Activated T-cell treated with anti-CD3 and anti-CD28 coated beads, Interleukin-2, amount 50 U/mL, for 24 hours (primary cell): ENCODE measurements around the gene RAB30.
A peak's percentile ranks its signal among the peaks of the same experiment; 100 is the strongest.

Source experiments
- DNase-seq: peaks from one replicate; pipeline ENCODE4 v3.0.0-alpha.2; 2020
- H3K27ac Mint-ChIP-seq: 2 replicates; pipeline ENCODE4 v1.8.0; 2020; ENCODE audit warnings: mild to moderate bottlenecking, mixed read lengths
- H3K27me3 Mint-ChIP-seq: 2 replicates; pipeline ENCODE4 v1.8.0; 2020; ENCODE audit warnings: mixed read lengths
- H3K36me3 Mint-ChIP-seq: 2 replicates; pipeline ENCODE4 v1.8.0; 2020; ENCODE audit warnings: low read depth, mixed read lengths
- H3K4me1 Mint-ChIP-seq: 2 replicates; pipeline ENCODE4 v1.8.0; 2020; ENCODE audit warnings: low read depth, mixed read lengths
- H3K4me3 Mint-ChIP-seq: 2 replicates; pipeline ENCODE4 v1.8.0; 2020; ENCODE audit warnings: mild to moderate bottlenecking, moderate library complexity, mixed read lengths
- H3K9me3 Mint-ChIP-seq: 2 replicates; pipeline ENCODE4 v1.8.0; 2020; ENCODE audit warnings: mixed read lengths

The RAB30 gene

DNA sequence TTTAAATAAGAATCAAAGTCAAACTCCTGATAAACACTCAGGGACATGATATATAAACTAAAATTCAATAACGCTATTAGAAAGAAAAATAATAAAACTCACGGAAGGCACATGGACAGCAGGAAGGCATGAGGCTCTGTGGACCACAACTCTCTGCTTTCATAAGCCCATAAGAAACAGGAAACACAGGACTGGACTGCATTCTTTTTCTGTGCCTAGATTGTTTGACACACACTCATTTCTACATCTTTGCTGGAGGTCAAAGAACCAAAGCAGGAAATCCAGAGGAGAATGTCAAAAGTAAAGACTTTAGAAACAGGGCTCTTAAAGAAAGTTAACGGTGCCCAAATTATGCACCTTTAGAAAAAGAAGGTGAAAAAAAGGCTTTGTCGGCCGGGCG lies 71.3 kb downstream of the RAB30 start:
- Mint-ChIP-seq H3K27ac (no peak overlapping the region), H3K9me3 (no peaks in the 10 kb centered on the region), H3K4me1 (peaks cover 84% of the 10 kb centered on the region), H3K4me3 (no peak overlapping the region), H3K36me3 (peaks cover 10% of the 10 kb centered on the region), H3K27me3 (no peaks in the 10 kb centered on the region)
- DNase-seq = no peak

DNA sequence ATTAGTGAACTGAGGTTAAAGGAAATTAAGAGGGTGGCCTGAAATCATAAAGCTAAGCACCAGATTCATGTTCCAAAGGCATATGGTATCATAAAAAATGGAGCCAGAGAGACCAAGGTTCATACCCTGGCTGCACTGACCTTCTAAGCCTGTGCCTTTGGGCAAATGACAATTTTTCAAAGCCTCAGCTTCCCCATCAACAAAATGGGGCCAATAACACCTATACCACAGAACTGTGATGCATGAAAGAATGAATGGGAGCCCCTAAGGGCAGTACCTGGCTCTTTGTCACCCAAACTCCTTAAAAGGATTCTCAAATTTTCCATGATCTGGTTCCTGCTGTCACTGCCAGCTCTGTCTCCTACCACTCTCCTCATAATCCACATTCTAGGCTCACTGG lies 72.5 kb downstream of the RAB30 start:
- Mint-ChIP-seq H3K36me3 (peaks cover 16% of the 10 kb centered on the region), H3K9me3 (no peaks in the 10 kb centered on the region), H3K27me3 (no peaks in the 10 kb centered on the region), H3K4me3 (no peak overlapping the region), H3K4me1 (peaks cover 80% of the 10 kb centered on the region), H3K27ac (peak overlapping the region; percentile 23)
- DNase-seq = no peak

DNA sequence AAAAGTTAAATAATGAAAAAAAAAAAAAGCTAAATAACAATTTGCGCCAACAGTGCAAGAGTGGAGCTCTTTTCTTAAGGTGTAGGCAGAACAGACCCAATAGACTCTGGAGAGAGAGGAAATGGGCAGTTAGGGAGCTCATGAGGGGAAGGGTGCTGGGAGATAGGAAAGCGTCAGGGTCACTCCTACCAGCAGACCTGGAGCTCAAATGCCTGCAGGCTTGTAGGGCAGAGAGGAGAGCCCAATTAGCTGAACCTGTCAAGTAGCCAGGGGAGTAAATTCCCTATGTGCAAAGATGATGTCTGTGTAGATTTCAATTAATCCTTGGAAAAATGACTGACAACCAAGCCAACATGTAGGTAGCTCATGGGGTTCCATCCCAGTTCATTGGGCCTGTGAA lies 73.0 kb downstream of the RAB30 start:
- peak overlapping the region; percentile 39 for H3K27ac Mint-ChIP-seq

DNA sequence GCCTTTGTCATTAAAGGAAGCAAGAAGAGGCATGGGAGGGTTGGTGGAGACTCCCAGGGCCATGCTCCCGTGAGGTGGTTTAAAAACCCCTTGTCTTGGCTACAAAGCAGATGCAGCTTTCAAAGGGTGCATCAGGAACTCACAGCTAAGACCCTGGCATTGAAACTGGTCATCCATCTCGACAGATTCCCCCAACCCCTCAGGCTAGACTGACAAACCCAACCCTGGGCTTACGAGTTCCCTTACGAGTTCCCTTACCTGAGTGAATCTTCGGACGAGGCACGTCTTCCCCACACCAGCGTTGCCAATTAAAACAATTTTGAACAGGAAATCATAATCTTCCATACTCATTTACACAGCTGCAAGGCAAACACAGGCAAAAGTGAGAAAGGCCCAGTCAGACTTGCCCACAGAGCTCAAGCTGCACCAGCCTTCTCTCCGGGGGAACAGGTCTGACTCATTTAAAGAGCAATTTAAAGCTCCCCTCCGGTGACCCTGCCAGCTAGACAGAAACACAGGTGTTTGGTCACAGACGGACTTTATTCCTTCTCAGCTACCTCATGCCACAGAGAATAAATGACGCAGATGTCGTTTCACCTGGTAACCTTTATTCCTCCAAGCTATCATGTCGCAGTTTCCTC lies 74.6 kb downstream of the RAB30 start:
- Mint-ChIP-seq H3K4me1 (peaks cover 82% of the 10 kb centered on the region), H3K27ac (peak overlapping the region; percentile 92), H3K36me3 (peaks cover 32% of the 10 kb centered on the region), H3K4me3 (peak overlapping the region; percentile 25), H3K27me3 (no peaks in the 10 kb centered on the region), H3K9me3 (no peaks in the 10 kb centered on the region)
- no peak for DNase-seq

More for the DNA sequence above, 73.0 kb downstream of the RAB30 start:
- H3K9me3 Mint-ChIP-seq = no peaks in the 10 kb centered on the region
- H3K4me1 Mint-ChIP-seq = peaks cover 82% of the 10 kb centered on the region
- no peak overlapping the region for H3K4me3 Mint-ChIP-seq
- peaks cover 21% of the 10 kb centered on the region for H3K36me3 Mint-ChIP-seq
- DNase-seq = no peak
- no peaks in the 10 kb centered on the region for H3K27me3 Mint-ChIP-seq

GRCh38 chr11:82995754-82996398 lies 75.8 kb downstream of the RAB30 start:
- Mint-ChIP-seq H3K4me1 (peaks cover 73% of the 10 kb centered on the region), H3K36me3 (peaks cover 37% of the 10 kb centered on the region), H3K9me3 (no peaks in the 10 kb centered on the region), H3K27me3 (no peaks in the 10 kb centered on the region), H3K4me3 (peak overlapping the region; percentile 49), H3K27ac (peak overlapping the region; percentile 92)
- no peak for DNase-seq

DNA sequence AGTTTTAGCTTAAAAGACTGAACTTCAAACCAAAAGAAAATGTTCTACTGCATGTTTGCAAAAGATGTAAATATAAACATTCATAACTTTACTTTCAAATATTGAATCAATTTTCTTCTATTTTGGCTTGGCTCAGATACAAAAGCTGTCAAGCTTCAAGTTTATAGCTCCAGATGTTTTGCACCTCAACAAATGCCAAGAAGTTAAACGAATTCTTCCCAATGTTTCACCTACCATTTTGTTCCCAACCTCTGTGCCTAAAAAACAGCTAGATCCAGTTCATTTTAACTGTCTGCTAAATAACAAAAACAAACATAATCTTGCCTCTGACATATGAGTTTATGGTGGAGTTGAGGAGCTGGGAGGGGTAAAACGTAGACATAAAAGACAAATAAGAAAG lies 76.5 kb downstream of the RAB30 start:
- Mint-ChIP-seq H3K27ac (peak overlapping the region; percentile 92), H3K4me3 (peak overlapping the region; percentile 1), H3K36me3 (peaks cover 37% of the 10 kb centered on the region), H3K9me3 (no peaks in the 10 kb centered on the region), H3K4me1 (peaks cover 71% of the 10 kb centered on the region), H3K27me3 (no peaks in the 10 kb centered on the region)
- no peak for DNase-seq

DNA sequence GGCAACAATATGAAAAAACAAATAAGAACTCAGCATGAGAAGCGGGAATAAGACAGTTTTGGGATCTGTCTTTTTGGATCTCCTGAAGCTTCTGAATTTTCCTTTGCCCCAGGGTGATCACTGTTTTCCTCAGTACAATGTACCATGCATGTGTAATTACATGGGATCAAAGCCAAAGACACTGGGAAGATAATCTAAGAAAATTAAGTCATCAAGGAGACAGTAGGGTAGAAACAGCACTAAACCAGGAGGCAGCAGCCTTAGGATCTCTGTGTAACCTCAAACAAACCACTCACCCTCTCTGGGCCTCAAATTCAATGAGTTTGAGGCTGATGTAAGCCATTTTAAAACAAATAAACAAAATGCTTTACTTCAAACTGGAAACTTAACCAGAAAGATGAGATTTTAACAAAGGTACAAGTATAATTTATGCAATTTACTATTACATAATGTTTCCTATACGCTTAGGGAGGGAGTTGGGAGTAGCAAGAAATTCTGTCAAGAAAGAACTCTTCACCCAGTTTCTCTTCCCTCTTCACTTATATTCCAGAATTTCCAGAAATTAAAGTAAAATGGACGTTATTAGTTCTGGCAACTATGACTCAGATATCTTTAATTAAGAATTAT lies 77.0 kb downstream of the RAB30 start:
- Mint-ChIP-seq H3K27ac (no peak overlapping the region), H3K9me3 (no peaks in the 10 kb centered on the region), H3K36me3 (peaks cover 37% of the 10 kb centered on the region), H3K4me3 (no peak overlapping the region), H3K4me1 (peaks cover 71% of the 10 kb centered on the region), H3K27me3 (no peaks in the 10 kb centered on the region)
- DNase-seq = no peak

DNA sequence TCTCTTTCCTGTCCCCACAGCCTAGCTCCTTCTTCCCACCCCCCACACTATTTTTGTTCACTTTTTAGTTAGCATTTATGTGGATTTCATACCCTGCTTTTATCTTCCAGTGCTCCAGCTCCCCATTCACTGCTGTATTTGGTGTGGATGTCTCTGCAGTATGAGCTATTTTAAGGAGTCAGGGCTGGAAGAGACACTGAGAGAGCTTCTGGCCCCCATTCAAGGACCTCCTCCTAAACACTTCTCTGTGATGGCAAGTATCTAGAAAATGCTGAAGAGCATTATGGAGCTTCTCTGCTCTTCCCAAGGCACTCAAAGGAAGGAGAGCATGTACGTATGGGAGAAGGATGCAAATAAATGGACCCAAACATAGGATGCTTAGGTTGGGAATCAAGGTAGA lies 79.5 kb downstream of the RAB30 start:
- no peaks in the 10 kb centered on the region for H3K27me3 Mint-ChIP-seq
- no peaks in the 10 kb centered on the region for H3K9me3 Mint-ChIP-seq
- peaks cover 52% of the 10 kb centered on the region for H3K4me1 Mint-ChIP-seq
- no peak overlapping the region for H3K4me3 Mint-ChIP-seq
- no peak overlapping the region for H3K27ac Mint-ChIP-seq
- peaks cover 39% of the 10 kb centered on the region for H3K36me3 Mint-ChIP-seq
- DNase-seq = no peak

DNA sequence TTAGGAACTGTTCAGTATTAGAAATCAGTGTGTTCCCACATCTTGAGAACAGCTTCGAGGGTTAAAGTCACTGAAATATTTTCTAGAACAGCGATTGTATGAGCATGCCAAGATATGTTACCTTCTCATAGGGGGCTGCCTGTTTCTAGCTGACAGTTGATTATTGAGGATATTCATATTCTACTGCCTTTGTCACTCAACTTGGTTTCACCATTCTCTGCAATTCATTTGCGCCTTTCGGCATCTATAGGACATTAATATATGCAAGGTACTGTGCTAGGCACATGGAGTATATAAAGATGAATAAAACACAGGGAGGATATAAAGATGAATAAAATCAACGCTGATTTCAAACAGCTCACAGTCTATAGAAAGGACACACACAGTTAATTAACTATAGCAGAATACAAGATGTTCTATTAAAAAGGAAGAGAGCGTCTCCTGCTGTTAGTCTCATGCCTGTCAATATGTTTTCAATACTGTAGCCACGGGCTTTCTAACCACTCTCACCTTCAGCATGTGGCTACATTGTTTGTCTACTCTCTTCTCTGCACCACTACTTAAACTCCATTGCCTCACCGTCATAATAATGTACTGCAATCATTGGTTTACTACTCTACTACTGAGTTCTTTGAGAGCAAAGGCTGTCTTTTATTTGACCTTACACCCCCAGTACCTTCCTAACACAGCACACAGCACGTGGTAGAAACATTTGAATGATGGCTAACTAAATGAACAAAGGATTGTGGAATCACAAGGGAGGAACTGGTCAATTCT lies 81.9 kb downstream of the RAB30 start:
- H3K4me1 Mint-ChIP-seq = peaks cover 31% of the 10 kb centered on the region
- H3K27ac Mint-ChIP-seq = no peak overlapping the region
- peaks cover 47% of the 10 kb centered on the region for H3K36me3 Mint-ChIP-seq

GRCh38 chr11:82988936-82989627 lies 82.6 kb downstream of the RAB30 start:
- DNase-seq = no peak
- peaks cover 48% of the 10 kb centered on the region for H3K36me3 Mint-ChIP-seq
- no peaks in the 10 kb centered on the region for H3K27me3 Mint-ChIP-seq
- no peak overlapping the region for H3K27ac Mint-ChIP-seq
- peaks cover 27% of the 10 kb centered on the region for H3K4me1 Mint-ChIP-seq
- no peaks in the 10 kb centered on the region for H3K9me3 Mint-ChIP-seq
- H3K4me3 Mint-ChIP-seq = no peak overlapping the region

More for the DNA sequence above, 81.9 kb downstream of the RAB30 start:
- Mint-ChIP-seq H3K27me3 (no peaks in the 10 kb centered on the region), H3K4me3 (no peak overlapping the region), H3K9me3 (no peaks in the 10 kb centered on the region)
- DNase-seq = no peak

GRCh38 chr11:82987997-82988396 lies 83.7 kb downstream of the RAB30 start:
- Mint-ChIP-seq H3K36me3 (peaks cover 41% of the 10 kb centered on the region), H3K27me3 (no peaks in the 10 kb centered on the region), H3K27ac (no peak overlapping the region), H3K4me1 (peaks cover 21% of the 10 kb centered on the region), H3K4me3 (no peak overlapping the region), H3K9me3 (no peaks in the 10 kb centered on the region)
- DNase-seq = no peak

DNA sequence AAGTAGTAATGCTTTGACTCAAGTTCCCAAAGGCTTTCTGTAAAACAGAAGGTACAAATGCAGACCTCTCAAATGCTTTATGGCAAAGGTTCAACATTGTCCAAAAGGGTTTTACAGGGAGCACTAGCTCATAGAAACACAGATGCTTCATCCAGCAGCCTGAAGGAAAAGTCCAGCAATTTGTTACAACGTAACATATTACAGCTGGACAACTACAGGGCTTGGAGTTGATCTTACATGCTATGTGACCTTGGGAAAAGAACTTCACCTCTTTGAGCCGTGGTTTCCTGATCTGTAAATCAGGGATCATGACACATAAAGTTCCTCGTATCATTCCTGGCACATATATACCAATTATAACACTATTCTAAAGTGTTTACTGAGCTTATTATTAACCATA lies 85.3 kb downstream of the RAB30 start:
- H3K4me3 Mint-ChIP-seq = no peak overlapping the region
- H3K27me3 Mint-ChIP-seq = no peaks in the 10 kb centered on the region
- no peak for DNase-seq
- no peak overlapping the region for H3K27ac Mint-ChIP-seq
- H3K9me3 Mint-ChIP-seq = no peaks in the 10 kb centered on the region
- peaks cover 43% of the 10 kb centered on the region for H3K36me3 Mint-ChIP-seq
- peaks cover 18% of the 10 kb centered on the region for H3K4me1 Mint-ChIP-seq

GRCh38 chr11:82981852-82982251 lies 89.8 kb downstream of the RAB30 start:
- Mint-ChIP-seq H3K9me3 (no peaks in the 10 kb centered on the region), H3K4me3 (no peak overlapping the region), H3K27ac (peak overlapping the region; percentile 3), H3K27me3 (no peaks in the 10 kb centered on the region), H3K4me1 (peaks cover 50% of the 10 kb centered on the region), H3K36me3 (peaks cover 48% of the 10 kb centered on the region)
- DNase-seq = no peak

GRCh38 chr11:82980947-82981346 lies 90.8 kb downstream of the RAB30 start:
- Mint-ChIP-seq H3K27ac (peak overlapping the region; percentile 79), H3K27me3 (no peaks in the 10 kb centered on the region), H3K9me3 (no peaks in the 10 kb centered on the region), H3K36me3 (peaks cover 44% of the 10 kb centered on the region), H3K4me3 (no peak overlapping the region), H3K4me1 (peaks cover 53% of the 10 kb centered on the region)
- DNase-seq = no peak
